A673 (cell line): ENCODE data around the gene RIN2.

Source experiments
- CTCF ChIP-seq: fragments of 300-800, 200-600 bp; sonication (generic); conservative IDR thresholded peaks from 2 replicates; pipeline ENCODE4 v1.5.1; 2017; ENCODE audit warnings: low read depth, mild to moderate bottlenecking, antibody characterized with exemption, low read length, moderate library complexity, mixed read lengths
- EZH2 ChIP-seq: fragments of 200-600 bp; sonication (generic); IDR thresholded peaks from 2 replicates; pipeline ENCODE4 v1.6.1; 2017; ENCODE audit warnings: borderline replicate concordance, low read depth, mild to moderate bottlenecking, mixed read lengths, antibody characterized with exemption, low read length; ENCODE audit not compliant: poor library complexity, severe bottlenecking

GRCh38 chr20:19761326-19761725, 3.3 kb downstream of the RIN2 start:
- no peak for TF ChIP-seq CTCF
- no peak for TF ChIP-seq EZH2
